Adipocyte (in vitro differentiated cells): ENCODE results near the gene MAD1L1.
A peak's percentile ranks its signal among the peaks of the same experiment; 100 is the strongest.
"Not testable (repeated sequence)": the region's sequence is repeated elsewhere in the genome, so short reads cannot be mapped to it uniquely, and the experiment has no call there.

Experiments used
- DNase-seq: peaks from one replicate; pipeline ENCODE4 v3.0.0-alpha.2; 2015; ENCODE audit warnings: low read depth
- H3K27me3 ChIP-seq: replicated peaks from 2 replicates; pipeline ENCODE4 v1.7.0; 2013; ENCODE audit warnings: mild to moderate bottlenecking, low read length, moderate library complexity; ENCODE audit not compliant: control insufficient read depth, insufficient read depth
- H3K36me3 ChIP-seq: 2 replicates; pipeline ENCODE4 v1.7.0; 2013; ENCODE audit warnings: low read length, mild to moderate bottlenecking, moderate library complexity; ENCODE audit not compliant: control insufficient read depth, insufficient read depth, severe bottlenecking
- H3K4me1 ChIP-seq: 2 replicates; pipeline ENCODE4 v1.7.0; 2013; ENCODE audit warnings: mild to moderate bottlenecking, low read length, moderate library complexity; ENCODE audit not compliant: control insufficient read depth, insufficient read depth
- H3K4me3 ChIP-seq: 2 replicates; pipeline ENCODE4 v1.7.0; 2013; ENCODE audit warnings: mild to moderate bottlenecking, low read length, moderate library complexity
- H3K9ac ChIP-seq: 2 replicates; pipeline ENCODE4 v1.7.0; 2013; ENCODE audit warnings: mild to moderate bottlenecking, low read length, moderate library complexity
- H3K9me3 ChIP-seq: 2 replicates; pipeline ENCODE4 v1.7.0; 2013; ENCODE audit warnings: mild to moderate bottlenecking, low read length, moderate library complexity; ENCODE audit not compliant: control insufficient read depth

MAD1L1 gene

DNA sequence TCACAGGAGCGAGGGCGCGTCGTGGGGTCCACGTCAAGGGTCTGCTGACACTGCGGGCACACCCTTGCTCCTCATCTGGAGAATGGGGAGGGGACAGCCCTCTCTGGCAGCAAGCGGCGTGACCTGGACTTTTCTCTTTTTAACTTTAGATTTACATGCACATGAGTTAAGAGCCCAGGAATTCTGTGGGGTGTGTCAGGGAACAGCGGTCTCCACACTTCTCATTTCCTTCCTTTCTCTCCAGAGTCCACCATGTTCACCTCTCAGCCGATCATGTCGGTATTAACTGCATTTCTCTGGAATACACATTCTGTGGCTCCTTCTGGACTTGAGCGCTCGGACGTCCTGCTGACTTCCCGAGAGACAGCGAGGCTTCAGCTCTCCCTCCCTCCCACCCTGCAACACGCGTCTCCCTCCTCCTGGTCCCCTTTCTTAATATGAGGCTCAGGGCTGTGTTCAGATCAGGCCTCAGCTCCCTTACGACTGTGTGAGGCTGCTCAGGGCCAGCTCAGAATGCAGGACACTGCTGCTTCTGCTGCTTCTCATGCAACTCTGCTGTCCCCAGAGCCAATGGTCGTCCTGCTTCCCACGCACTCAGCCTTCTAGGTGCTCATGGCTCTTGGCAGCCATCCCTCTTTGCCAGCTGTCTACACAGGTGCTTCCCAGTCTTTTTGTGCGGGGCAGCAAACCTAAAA, 301.3 kb downstream of the MAD1L1 start:
- Histone ChIP-seq H3K4me3 (no peak overlapping the region), H3K4me1 (no peaks in the 10 kb centered on the region), H3K27me3 (no peaks in the 10 kb centered on the region), H3K9me3 (no peaks in the 10 kb centered on the region), H3K36me3 (no peaks in the 10 kb centered on the region), H3K9ac (no peak overlapping the region)
- peak; percentile 14 for DNase-seq

DNA sequence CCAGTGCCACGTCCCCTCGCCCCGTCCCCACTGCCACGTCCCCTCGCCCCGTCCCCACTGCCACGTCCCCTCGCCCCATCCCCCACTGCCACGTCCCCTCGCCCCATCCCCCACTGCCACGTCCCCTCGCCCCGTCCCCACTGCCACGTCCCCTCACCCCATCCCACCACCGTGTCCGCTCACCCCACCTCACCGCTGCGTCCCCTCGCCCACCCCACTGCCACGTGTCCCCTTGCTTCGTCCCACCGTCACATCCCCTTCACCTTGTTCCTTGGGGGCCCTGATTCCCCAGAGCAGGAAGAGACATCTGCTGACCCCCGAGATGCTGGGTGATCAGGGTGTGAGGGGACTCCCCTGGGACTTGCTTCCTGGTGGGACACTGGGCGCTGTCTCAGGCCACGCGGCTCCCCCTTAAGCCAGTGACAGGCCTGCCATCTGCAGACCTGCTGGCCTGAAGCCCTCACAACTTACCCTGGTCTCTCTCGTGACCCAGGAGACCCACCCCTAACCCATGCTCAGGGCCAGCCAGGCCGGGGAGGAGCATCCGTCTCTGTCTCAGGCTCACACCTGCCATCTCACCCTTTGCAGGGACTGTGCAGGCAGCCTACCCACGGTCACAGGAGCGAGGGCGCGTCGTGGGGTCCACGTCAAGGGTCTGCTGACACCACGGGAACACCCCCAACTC, 302.2 kb downstream of the MAD1L1 start:
- Histone ChIP-seq H3K4me1 (no peaks in the 10 kb centered on the region), H3K9ac (no peak overlapping the region), H3K9me3 (no peaks in the 10 kb centered on the region), H3K27me3 (no peaks in the 10 kb centered on the region), H3K4me3 (no peak overlapping the region), H3K36me3 (no peaks in the 10 kb centered on the region)
- no peak for DNase-seq

DNA sequence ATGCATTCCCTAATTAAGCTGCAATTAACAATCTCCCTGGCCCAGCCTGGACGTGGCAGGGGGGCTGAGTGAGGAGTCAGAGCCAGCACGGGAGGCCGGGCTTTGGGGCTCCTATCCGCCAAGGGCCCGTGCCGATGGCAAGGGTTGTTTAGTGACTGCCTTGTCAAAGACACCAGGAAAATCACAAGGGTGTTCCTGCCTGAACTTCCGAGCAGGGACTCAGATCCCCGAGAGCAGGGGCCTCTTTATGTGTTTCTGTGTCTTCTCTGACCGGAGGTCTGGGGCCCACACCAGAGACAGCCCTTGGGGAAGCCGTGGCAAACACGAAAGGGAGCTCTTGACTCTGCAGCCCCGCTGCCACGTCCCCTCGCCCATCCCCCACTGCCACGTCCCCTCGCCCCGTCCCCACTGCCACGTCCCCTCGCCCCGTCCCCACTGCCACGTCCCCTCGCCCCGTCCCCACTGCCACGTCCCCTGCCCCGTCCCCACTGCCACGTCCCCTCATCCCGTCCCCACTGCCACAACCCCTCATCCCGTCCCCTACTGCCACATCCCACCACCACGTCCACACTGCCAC, 303.3 kb downstream of the MAD1L1 start:
- H3K9me3 ChIP-seq, H3K4me3 ChIP-seq, H3K27me3 ChIP-seq, H3K36me3 ChIP-seq, DNase-seq, H3K9ac ChIP-seq, H3K4me1 ChIP-seq: not testable (repeated sequence)

GRCh38 chr7:1928645-1929348, 303.9 kb downstream of the MAD1L1 start:
- no peaks in the 10 kb centered on the region for H3K9me3 ChIP-seq

DNA sequence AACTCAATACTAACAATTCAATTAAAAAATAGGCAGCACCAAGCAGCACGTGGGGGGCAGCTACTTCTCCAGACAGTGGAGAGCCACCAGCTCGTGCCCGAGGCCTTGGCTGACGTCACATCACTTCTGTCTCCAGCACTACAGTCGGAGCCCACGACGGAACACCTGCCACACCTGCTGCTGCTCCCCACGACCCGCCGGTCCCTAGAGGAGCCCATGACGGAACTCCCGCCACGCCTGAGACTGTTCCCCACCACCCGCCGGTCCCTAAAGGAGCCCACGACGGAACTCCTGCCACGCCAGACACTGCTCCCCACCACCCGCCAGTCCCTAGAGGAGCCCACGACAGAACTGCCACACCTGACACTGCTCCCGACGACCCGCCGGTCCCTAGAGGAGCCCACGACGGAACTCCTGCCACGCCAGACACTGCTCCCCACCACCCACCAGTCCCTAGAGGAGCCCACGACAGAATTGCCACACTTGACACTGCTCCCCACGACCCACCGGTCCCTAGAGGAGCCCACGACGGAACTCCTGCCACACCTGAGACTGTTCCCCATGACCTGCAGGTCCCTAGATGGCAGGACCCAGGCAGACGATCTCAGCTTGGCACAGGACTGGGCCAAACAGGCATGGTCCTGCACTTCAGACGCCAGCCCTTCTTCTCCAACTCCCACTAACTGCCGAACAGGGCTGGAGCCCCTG, 304.7 kb downstream of the MAD1L1 start:
- H3K9ac ChIP-seq = no peak overlapping the region
- no peak for DNase-seq

More at GRCh38 chr7:1928645-1929348, 303.9 kb downstream of the MAD1L1 start:
- H3K4me1 ChIP-seq = peaks cover 6% of the 10 kb centered on the region
- no peak for DNase-seq
- no peaks in the 10 kb centered on the region for H3K36me3 ChIP-seq
- no peak overlapping the region for H3K4me3 ChIP-seq
- no peak overlapping the region for H3K9ac ChIP-seq
- no peaks in the 10 kb centered on the region for H3K27me3 ChIP-seq

GRCh38 chr7:1926908-1927306, 305.8 kb downstream of the MAD1L1 start:
- no peaks in the 10 kb centered on the region for H3K27me3 ChIP-seq
- peaks cover 15% of the 10 kb centered on the region for H3K4me1 ChIP-seq
- no peaks in the 10 kb centered on the region for H3K9me3 ChIP-seq
- no peaks in the 10 kb centered on the region for H3K36me3 ChIP-seq
- no peak overlapping the region for H3K9ac ChIP-seq
- DNase-seq = no peak
- no peak overlapping the region for H3K4me3 ChIP-seq

More for the DNA sequence above, 304.7 kb downstream of the MAD1L1 start:
- no peaks in the 10 kb centered on the region for H3K36me3 ChIP-seq
- H3K27me3 ChIP-seq = no peaks in the 10 kb centered on the region
- H3K9me3 ChIP-seq = no peaks in the 10 kb centered on the region
- H3K4me1 ChIP-seq = peaks cover 6% of the 10 kb centered on the region
- no peak overlapping the region for H3K4me3 ChIP-seq

GRCh38 chr7:1925973-1926907, 306.5 kb downstream of the MAD1L1 start:
- Histone ChIP-seq H3K4me3 (no peak overlapping the region), H3K9ac (no peak overlapping the region), H3K4me1 (peaks cover 17% of the 10 kb centered on the region), H3K9me3 (no peaks in the 10 kb centered on the region), H3K27me3 (no peaks in the 10 kb centered on the region), H3K36me3 (no peaks in the 10 kb centered on the region)
- DNase-seq = no peak

DNA sequence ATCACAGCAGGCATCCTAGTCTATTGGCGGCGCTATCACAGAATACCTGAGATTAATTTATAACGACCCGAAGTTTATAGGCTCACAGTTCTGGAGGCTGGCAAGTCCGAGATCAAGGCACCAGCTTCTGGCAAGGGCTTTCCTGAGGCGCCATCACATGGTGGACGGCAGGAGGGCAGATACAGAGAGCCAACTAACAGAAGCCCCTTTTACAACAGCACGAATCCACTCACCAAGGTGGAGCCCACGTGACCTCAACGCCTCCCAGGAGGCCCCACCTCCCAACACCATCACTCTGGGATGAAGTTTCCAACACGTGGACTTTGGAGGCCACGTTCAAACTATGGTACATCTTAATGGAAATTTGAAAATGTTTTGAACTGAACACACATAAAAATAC, 307.4 kb downstream of the MAD1L1 start:
- no peak overlapping the region for H3K4me3 ChIP-seq
- H3K27me3 ChIP-seq = no peaks in the 10 kb centered on the region
- H3K36me3 ChIP-seq = no peaks in the 10 kb centered on the region
- no peak for DNase-seq
- peaks cover 17% of the 10 kb centered on the region for H3K4me1 ChIP-seq
- no peaks in the 10 kb centered on the region for H3K9me3 ChIP-seq
- H3K9ac ChIP-seq = no peak overlapping the region

- Histone ChIP-seq H3K4me3 (no peak overlapping the region), H3K4me1 (peaks cover 24% of the 10 kb centered on the region), H3K9ac (no peak overlapping the region), H3K27me3 (no peaks in the 10 kb centered on the region), H3K9me3 (no peaks in the 10 kb centered on the region), H3K36me3 (no peaks in the 10 kb centered on the region)
- DNase-seq = peak; percentile 43
Observed at GRCh38 chr7:1924258-1924817, 308.4 kb downstream of the MAD1L1 start.
